Activated CD4-positive, alpha-beta T cell treated with anti-CD3 and anti-CD28 coated beads for 1 hour (primary cell): ENCODE results near the gene ARSB.
"Not testable (repeated sequence)": the region's sequence is repeated elsewhere in the genome, so short reads cannot be mapped to it uniquely, and the experiment has no call there.

Experiments used
- DNase-seq: peaks from one replicate; pipeline ENCODE4 v3.0.0-alpha.2; 2020

The ARSB gene

DNA sequence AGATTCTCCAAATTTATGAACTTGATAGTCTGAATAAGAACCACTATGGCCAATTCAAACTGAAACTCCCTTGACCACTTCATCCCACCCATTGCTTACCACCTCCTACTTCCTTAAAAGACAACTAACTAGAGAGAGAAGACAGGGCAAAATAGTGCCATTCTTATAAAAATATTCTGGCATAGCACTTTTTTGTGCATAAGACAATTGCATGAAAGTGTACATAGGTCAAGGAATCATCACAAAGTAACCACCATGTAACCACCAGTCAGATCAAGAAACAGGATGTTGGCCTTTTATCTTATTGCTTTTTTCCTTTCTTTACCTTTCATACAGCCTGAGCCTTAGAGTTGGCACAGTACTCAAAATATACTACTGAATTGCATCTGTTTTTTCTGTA lies 8.1 kb upstream of the ARSB start:
- no peak for DNase-seq

DNA sequence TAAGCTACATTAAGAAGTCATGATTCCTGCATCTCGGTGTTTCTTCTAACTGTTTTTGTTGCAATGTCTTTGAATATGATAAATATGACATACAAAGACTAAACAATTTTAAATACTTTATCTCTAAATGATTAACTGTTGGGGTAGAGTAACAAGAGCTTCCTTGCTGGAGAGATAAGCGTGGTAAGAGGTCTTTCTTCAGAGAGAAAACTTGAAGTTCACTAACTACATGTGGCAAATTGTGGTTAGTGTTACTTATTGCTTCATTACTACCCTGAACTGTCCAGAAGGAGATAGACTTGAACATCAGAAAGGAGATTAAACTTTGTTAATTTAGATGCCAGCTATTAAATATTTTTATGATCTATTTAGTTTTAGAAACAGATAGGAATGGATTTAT lies 7.0 kb upstream of the ARSB start:
- no peak for DNase-seq

DNA sequence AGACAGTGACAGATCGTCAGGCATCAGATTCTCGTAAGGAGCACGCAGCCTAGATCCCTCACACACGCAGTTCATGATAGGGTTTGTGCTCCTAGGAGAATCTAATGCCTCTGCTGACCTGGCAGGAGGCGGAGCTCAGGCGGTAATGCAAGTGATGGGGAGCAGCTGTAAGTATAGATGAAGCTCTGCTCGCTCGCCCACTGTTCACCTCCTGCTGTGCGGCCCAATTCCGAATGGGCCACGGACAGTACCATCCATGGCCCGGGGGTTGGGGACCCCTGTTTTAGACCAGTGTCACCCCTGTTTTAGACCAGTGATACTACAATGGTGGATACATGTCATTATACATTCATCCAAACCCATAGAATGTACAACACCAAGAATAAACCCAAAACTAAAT lies 4.0 kb upstream of the ARSB start:
- no peak for DNase-seq

DNA sequence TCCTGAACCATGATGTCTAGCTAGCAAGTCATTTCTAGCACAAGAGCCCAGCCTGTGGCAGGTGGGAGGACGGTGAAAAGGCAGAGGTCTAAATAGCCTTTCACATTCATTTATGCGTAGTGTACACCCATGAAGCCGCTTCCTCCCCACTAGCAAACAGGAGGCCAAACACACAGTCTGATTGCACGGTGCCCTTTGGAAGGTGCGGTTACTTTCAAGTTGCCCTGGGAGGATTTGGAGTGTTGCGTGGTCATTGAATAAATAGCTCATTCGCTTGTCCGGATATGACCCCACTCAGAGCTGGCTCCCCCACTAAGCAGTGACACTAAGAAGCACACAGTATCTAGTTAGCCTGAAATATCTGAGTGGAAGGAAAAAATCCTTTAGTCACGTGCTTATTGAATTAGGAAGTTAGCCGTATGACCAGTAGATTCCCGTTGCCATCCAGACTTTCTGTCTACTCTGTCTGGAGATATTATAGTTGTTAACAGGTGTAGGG lies 664 bp upstream of the ARSB start:
- DNase-seq: peak; percentile 14

DNA sequence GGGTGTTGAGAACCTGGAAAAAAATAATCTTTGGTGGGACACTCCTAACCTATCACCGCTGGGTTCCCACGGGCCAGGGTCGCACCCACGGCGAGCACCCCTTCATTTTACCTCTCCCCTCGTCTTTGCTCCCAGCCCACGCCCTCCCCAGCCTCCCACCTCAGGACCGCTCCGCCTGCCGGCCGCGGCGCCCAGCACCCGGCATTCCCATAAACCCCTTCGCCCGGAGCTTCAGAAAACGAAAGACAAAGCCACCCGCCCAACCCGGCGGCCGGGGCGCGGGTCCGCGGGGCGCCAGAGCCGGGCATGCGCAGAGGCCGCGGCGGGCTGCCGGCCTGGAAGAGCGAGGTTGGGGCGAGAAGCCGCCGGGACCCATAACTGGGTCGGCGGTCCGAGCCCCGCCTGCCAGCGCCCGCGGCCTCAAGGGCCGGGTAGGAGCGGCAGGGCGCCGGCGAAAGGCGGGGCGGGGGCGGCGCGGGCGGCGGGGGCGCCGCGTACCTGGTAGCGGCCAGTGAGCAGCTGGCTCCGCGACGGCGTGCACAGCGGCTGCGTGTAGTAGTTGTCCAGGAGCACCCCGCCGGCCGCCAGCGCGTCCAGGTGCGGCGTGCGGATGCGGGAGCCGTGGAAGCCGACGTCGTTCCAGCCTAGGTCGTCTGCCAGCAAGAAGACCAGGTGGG lies 533 bp downstream of the ARSB start:
- DNase-seq: peak; percentile 70

DNA sequence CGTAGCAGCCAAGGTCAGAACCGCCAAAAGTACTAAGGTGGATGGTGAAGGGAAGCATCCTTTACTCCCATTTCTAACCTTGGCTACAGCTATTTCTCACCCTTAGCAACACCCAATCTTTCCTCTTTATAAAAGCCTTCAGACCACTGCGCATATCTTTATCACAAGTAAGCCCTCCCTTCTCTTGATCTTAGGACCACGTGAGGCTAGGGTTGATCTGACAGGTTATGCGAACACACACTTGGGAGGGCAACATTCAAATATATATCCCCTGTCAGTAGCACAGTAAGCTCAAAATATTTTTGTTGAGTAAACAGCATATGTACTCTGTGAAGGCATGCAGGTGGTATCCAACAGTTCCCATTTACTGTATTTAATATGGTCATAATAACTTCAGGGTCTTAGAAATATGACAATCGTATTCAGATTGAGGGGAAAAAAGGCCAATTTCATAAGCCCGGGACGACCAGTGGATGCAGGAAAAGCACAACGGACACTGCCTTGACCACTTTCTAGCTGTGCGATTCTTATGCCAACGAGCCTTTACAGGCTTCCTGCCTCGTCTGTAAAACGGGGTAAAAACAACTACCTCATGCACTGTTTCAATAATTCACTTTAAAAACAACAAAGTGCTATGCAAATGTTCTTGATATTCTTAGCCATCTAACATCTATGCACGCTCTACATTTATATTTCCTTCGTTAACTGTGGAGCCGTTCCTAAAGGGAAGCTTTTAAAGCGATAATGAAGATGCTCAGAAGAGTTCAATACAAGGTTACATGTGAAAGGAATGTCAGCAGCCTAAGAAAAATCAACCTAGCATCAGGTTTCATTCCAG lies 1.3 kb downstream of the ARSB start:
- DNase-seq: no peak

DNA sequence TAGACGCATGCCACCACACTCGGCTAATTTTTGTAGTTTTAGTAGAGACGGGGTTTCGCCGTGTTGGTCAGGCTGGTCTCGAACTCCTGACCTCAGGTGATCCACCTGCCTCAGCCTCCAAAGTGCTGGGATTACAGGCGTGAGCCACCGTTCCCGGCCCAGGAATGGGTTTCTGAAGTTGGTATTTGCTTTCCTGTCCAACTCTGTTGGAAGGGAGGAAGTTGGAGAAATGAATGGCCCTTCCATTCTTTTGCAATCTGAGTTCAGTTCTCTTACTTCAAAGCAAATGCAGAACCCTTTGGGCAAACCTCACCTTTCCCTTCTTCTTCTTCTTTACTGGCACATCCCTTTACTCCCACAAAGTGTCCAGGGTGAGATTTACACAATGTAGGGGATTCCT lies 1.9 kb downstream of the ARSB start:
- DNase-seq: not testable (repeated sequence)

DNA sequence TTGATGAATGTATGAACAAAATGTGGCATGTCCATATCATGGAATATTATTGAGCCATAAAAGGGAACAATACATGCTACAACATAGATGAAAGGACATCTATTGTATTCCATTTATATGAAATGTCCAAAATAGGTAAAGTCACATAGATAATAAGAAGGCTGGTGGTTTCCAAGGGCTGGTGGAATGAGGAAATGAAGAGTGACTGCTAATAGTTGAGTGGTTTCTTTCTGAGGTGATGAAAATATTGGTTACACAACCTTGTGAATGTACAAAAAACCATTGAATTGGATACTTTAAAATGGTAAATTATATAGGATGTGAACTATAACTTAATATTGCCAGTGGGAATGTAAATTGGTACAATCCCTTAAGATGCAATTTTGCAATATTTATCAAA lies 5.2 kb downstream of the ARSB start:
- no peak for DNase-seq

DNA sequence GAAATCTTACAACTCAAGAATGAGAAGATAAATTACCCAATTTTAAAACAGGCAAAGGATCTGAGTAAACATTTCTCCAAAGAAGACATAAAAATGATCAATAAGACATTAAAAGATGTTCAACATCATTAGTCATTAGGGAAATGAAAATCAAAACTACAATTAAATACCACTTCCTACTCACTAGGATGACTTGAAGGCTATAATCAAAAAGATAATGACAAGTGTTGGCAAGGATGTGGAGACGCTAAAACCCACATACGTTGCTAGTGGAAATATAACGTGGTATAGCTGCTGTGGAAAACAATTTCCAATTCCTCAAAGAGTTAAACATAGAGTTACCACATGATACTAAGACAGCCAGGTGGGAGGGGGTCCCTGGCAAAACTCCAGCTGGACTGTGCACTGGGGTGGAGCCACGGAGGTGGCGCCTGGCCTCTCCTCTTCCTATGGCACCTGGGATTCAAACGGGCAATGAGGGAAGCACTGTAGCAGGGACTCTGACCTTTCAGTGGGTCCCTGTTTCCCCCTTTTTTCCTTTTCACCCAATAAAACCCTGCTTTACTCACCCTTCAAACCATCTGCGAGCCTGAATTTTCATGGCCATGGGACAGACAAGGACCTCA lies 5.9 kb downstream of the ARSB start:
- no peak for DNase-seq

DNA sequence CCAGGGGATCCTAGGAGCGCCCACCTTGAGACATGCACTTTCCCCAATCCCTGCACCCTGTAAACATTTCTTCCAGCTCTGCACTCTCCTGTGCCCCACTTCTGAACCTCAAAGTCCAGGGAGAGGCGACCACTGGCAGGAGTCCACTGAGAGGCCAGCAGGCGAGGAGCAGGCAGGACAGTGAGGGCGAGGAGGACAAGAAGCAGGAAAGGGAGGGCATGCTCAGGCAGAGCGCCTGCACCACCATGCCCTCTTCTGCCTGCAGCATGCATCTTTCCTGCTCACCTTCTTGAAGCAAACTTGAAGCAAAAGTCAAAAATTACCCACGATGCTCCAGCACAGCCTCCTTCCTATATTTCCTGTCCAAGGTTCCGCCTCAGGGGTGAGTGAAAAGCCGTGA lies 10.1 kb downstream of the ARSB start:
- DNase-seq: no peak

DNA sequence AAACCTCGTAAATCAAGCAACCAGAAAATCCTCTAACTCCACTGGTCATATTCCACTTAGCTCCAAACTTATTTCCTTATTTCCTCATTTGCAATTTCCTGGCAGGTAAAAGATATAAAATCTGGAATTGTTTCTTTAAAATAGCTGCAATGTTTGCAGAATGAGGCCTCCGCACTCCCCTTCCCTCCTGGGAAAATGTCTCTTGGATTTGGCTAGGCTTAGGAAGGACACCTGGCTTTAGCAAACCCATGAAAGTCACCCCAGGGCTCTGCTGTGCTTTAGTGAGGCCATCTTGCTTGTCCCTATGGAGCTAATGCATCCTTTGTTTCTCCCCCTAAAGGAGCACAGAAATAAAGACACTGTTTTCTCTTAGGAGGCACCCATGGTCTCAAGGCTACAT lies 10.5 kb downstream of the ARSB start:
- DNase-seq: no peak

DNA sequence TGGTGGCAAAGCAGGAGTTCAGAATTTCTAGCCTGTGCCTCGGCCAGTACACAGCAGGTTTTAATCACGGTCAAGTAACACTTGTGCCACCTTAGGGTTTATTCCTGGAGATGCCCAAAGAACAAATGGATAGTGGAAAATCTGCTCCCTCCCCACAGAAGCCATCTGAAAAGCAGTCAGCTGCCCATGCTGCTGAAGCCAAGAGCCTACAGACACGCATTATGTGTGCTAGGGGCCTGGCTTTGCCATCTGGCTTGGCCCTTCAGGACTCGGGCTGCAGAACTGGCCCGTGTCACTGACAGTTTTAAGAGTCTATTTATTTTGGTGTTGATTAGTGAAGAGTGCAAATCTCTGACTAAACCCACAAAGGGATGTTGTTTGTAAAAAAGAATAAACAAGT lies 11.1 kb downstream of the ARSB start:
- DNase-seq: no peak

DNA sequence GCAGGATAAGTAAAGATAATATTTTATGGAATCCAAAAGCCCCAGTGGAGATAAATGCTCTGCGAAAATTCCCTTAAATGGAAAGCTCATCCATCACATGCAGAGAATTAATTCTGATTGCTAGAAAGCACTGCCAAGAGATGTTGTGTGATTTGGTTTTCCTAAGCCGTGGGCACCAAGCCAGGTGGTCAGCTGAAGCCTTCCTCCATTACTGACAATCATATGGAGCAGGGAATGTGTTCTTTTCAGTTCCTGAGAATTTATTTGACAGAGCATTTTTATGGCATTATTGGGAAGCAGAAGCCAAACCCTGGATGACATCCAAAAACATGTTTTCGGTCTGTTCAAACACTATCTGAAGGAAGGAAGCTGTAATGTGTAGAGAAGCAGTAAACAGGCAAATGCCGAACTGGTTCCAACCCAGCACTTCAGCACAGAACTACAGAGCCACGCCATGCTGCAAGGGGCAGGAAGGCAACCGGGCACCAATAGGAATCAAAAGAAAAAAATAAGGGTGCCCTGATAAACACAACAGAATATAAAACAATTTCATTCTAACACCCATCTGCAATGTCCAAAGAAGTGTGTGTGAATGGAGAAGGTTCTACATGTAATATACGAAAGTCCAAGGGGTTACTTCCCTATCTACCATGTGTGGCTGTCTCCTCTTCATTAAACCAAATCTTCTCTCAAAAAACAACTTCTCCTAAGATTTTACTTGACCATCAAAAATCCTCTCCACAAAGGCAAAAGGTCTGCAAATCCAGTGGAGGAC lies 12.3 kb downstream of the ARSB start:
- no peak for DNase-seq

DNA sequence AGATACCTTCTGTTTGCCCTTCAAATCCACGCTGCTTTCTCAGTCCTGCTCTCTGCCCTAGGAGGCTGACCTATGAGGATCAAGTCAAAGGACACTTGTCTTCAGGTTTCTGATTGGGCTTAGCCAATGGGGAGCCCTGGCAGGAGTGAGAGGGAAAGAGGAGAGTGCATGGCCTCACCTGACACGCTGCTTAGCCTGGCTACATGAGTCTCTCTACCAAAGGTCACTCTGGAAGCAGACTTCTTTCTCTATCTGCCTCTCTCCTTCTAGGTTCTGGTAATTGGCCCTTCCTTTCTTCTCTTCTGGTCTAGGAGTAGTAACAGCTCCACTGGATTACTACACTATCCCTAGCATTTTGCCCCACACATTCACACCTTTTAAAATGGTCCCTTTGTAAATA lies 13.1 kb downstream of the ARSB start:
- no peak for DNase-seq

DNA sequence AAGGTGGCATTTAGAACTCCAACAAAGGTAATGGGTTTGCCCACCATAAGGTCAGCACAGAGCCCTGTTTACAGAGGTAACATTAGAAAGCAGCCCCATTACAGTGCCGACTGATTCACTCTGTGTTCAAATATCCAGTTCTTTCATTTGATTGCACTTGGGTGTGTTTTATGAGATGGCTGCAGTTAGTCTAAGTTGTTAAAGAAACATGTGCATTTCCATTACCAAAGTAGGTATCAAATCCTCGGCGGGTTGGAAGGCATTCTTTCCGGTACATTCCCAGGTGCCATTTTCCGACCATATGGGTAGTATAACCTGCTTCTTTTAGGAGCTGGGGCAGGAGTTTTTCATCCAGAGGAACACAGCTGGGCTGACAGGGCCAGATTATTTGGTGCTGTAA lies 16.3 kb downstream of the ARSB start:
- no peak for DNase-seq

DNA sequence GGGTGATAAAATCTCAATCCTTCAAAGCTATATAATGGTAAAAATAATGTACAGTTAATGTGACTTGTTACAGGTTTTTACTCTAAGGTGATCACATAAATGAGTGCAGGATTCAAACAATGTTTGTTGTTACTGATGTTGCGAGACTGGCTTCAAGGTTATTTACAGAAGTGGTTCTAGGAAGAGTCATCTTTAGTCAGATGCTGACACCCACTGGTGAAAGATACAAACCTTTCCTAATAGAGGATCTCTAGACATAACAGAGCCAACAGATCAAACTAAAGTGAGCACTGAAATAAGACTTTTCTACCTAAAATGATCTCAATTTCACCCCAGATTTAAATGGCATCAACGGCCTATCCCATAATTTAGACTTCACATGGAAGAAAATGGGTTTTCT lies 20.2 kb downstream of the ARSB start:
- no peak for DNase-seq

DNA sequence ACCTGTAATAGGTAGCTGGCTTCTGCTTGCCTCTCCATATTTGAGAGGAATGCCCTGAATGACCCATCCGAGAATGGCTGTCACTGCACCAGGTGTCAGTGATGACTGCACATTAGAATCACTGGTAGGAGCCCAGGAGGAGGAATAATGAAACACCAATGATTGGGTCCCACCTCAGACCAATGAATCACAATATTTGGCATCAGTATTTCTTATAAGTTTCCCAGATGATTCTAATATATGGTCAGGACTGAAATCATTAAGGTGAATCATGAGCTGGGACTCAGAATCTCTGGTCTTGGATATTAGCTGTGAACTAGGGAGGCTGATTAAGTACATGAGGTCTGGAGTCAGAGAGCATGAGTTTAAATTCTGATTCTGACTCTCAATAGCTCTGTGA lies 23.4 kb downstream of the ARSB start:
- no peak for DNase-seq

DNA sequence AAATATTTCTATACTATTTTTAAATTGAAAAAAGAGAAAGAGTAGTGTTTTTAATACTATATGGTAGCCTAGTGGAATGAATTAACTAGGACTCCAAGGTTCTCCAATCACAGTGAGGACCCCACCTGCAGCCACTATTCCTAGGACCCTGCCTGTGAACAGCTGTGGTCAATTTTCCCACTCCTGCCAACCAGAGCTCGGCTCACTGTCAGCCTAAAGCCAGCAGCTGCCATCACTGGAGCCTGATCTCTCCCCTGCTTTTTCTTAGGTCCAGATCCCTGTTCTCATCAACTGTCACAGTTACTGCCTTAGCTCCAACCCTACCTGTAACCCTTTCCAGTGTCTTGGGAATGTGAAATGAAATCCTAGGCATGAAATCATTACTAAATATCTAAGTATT lies 25.3 kb downstream of the ARSB start:
- DNase-seq: no peak

DNA sequence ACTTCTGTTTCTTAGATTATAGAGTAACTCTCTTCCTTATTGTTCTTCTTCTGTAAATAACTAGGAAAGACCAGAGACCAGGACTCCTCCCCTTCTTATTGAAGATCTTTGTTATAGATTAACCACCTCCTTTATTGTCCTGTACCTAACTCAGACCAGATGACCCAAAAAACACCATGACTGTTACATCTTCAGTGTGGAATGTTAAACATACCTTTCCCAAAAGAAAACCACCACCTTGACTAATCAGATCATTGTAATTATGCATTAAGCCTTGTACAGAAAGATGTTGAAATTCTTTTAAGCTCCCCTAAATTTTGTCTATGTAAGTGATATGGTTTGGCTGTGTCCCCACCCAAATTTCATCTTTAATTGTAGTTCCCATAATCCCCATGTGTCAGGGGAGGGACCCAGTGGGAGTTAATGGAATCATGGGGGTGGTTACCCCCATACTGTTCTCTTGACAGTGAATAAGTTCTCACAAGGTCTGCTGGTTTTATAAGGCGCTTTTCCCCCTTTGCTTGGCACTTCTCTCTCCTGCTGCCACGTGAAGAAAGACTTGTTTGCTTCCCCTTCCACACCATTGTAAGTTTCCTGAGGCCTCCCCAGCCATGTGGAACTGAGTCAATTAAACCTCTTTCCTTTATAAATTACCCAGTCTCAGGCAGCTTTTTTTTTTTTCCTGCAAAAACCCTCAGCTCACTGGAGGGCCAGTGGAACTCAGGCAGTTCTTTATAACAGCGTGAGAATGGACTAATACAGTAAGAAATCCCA lies 26.3 kb downstream of the ARSB start:
- DNase-seq: no peak

DNA sequence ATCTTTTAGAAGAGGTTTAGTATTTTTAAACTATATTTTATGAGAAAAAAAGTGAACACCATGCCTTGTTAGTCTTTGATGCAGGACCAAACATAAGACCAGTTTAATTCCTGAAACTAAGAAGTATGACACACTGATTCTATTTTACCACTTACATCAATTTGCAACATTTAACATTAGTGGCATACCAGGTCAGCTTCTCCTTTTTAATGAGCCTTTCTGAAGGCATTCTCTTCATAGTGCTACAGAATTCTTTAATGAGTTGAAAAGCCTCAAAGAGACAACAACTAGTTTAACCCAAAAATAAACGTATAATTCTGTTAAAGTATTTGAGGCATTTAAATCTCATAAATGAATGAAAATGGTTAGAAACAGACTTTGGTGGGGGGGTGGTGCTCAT lies 28.2 kb downstream of the ARSB start:
- no peak for DNase-seq

DNA sequence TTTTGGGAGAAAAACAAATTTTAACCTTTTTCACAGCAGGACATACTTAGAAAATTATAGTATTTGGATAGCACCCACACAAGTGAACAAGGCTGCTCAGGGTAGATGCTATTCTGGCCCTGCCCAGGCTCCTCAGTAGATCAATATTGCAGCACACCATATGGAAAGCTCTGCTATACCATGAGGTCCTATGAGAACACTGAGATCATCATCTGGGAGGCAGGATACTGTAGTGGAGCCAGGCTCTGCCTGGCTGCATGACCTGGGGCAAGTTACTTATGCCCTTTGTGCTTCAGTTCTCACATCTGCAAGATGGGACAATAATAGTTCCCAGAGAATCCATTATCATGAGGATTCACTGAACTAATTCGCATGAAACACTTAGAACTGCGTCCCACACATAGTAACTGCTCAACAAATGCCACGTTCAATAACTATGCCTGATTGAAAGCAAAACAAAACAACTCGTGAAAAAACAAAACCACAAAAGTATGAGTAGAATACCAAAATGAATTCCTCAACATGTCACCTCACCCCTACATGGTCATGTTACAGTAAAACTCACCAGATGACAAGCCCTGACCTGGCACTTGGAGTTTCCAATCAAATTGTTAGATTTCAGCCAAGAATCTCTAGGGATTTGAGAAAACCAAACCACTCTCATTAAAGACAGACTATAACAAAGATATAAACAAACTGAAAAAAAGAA lies 31.9 kb downstream of the ARSB start:
- no peak for DNase-seq

DNA sequence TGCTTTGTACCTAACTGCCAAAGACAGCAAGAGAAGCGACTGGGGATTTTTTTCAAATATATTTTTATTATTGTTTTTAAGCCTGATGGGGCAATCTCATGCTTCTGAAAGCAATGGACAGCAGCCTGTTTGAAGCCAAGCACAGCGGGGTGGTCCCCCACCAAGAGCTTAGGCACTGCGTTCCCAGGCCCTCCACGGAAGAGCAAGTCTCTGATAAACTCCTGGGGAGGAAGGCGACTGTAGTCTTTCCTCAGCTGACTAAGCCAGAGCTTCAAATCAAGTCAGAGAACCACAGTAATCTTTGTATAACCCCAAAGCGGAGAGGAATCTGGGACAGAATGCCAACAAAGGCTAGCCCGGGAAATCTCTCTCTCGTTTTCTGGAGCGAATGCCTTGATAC lies 54.4 kb downstream of the ARSB start:
- no peak for DNase-seq
